Measurements from ENCODE around the gene TIMM13. TPM values are rescaled to one million over a fixed set of nuclear protein-coding genes. Genes with fewer than 3 reads are reported as not detected.

Gene TIMM13
- total and polyA plus RNA-seq, 2 of the 8 experiments (the other 6 are each of a cell fraction or from before 2014, with no cell fraction given), result 270 to 275 TPM

DNA sequence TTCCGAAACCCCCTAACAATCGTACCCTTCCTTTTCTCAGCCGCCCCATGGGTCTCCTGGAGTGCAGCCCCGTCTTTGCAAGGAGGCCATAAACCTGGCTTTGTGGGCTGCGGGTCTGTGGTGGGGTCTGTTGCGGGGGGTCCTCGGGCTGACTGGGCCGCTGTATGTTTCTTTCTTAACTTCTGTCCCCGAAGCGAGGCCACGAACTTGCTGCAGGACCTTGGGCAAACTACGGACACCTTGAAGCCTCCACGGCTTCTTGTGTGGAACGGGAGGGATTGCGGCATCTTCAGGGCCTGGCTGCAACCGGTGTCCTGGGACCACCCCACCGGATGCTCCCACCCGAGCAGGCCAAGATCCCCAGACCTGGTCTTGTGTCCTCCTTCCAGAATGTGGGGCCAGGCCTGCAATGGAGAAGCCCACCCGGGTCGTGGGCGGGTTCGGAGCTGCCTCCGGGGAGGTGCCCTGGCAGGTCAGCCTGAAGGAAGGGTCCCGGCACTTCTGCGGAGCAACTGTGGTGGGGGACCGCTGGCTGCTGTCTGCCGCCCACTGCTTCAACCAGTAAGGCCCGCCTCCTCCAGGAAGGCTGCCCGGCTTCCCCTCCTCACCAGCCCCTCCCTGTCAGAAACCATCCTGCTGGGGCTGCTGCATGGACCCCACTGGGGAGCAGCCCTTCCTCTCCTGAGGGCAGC is 12.0 kb downstream of the TIMM13 start:
- Histone ChIP-seq H3K9me3 (ENCODE audit: insufficient read depth in 2 of 2, low read depth in 1 of 2, low read length in 1 of 2) (no peaks in the 10 kb centered on the region), H3K79me1 (ENCODE audit: low read depth, low read length) (no peaks in the 10 kb centered on the region), H3K79me2 (ENCODE audit: control insufficient read depth in 1 of 2, insufficient read depth in 2 of 2, low read length in 2 of 2) (no peaks in the 10 kb centered on the region), H3K4me2 (ENCODE audit: insufficient read depth in 1 of 2, low read depth in 2 of 2, low read length in 2 of 2) (no peak overlapping the region), H2BK5ac (ENCODE audit: low read depth, low read length) (no peak overlapping the region), H4K20me1 (replicated peaks in 1 of 2; ENCODE audit: control insufficient read depth in 1 of 2, insufficient read depth in 2 of 2, low read length in 2 of 2) (peaks cover 0 to 1% of the 10 kb centered on the region in 2 experiments), H2BK120ac (replicated peaks; ENCODE audit: low read depth, low read length) (no peak overlapping the region), H4K91ac (replicated peaks; ENCODE audit: insufficient read length, low read length) (no peak overlapping the region), H3K4me3 (ENCODE audit: extremely low read depth in 1 of 4, insufficient read depth in 2 of 4, low read depth in 3 of 4, low read length in 4 of 4) (no peak overlapping the region), H3K27ac (ENCODE audit: low read depth, low read length) (no peak overlapping the region), H2BK15ac (ENCODE audit: low read length) (no peak overlapping the region), H3K36me3 (ENCODE audit: control insufficient read depth in 2 of 4, insufficient read depth in 4 of 4, low read length in 3 of 4) (no peaks in the 10 kb centered on the region; a peak in 2 of 8 replicates), H3K23me2 (ENCODE audit: low read depth, low read length) (no peaks in the 10 kb centered on the region), H3K56ac (replicated peaks; ENCODE audit: insufficient read length, low read depth, low read length) (no peak overlapping the region), H2BK20ac (ENCODE audit: low read length) (no peak overlapping the region), H4K8ac (ENCODE audit: extremely low read depth, insufficient read depth, low read length) (peak overlapping the region; percentile 57), H3K27me3 (replicated peaks in 1 of 4; ENCODE audit: control insufficient read depth in 3 of 4, extremely low read depth in 1 of 4, insufficient read depth in 3 of 4, low read length in 3 of 4) (no peaks in the 10 kb centered on the region; a peak in 2 of 7 replicates), H3K14ac (ENCODE audit: insufficient read length) (no peak overlapping the region), H3K9ac (replicated peaks in 1 of 4; ENCODE audit: extremely low read depth in 1 of 4, low read depth in 3 of 4, low read length in 3 of 4) (no peak overlapping the region), H3K4ac (replicated peaks; ENCODE audit: insufficient read length, low read depth, low read length) (no peak overlapping the region), H4K5ac (ENCODE audit: insufficient read length, low read depth, low read length) (no peak overlapping the region), H3K4me1 (replicated peaks in 1 of 4; ENCODE audit: control insufficient read depth in 3 of 4, insufficient read depth in 4 of 4, low read length in 3 of 4) (peaks cover 0 to 4% (median 0%) of the 10 kb centered on the region in 4 experiments; a peak in 2 of 7 replicates), H2AK5ac (ENCODE audit: low read depth, low read length) (no peak overlapping the region), H2BK12ac (ENCODE audit: low read depth, low read length) (no peak overlapping the region), H2AFZ (ENCODE audit: low read length) (no peak overlapping the region), H3K18ac (ENCODE audit: extremely low read depth, low read length) (no peak overlapping the region), H3K23ac (ENCODE audit: insufficient read length) (no peak overlapping the region)
- ChIA-PET POLR2A (ENCODE audit: partially characterized antibody) (interaction anchor here (0.6 to 2.6 kb wide), 9 partner anchors 8 to 367 kb away, joined by 3 to 16 read pairs (median 4); partner anchors contain the start of genes GADD45B and TIMM13), CTCF (ENCODE audit: partially characterized antibody) (interaction anchor here (1.1 to 2.0 kb wide), 2 partner anchors 11 to 17 kb away, joined by 3 to 6 read pairs; no protein-coding TSS in a partner anchor)
- WGBS, 2 experiments (ENCODE audit: extremely low coverage in 1 of 2, insufficient coverage in 1 of 2, insufficient read length in 1 of 2, insufficient replicate concordance in 2 of 2, low coverage in 1 of 2, low lambda C conversion rate in 2 of 2, missing lambda C conversion rate in 1 of 2), result 84% methylated on average over 28 of the region's 29 CpGs; no CpG with 5 or more reads in 1 of the 2 experiments
- DNase-seq (ENCODE audit: low read depth in 1 of 2, low spot score in 2 of 2), result peak in 1 of 2 experiments; percentile 52
- FAIRE-seq, result no peak
- no peak for TF ChIP-seq ZNF274 (IDR thresholded peaks at IDR 0.05; ENCODE audit: borderline replicate concordance, extremely low read depth, low read length)
- no peak for TF ChIP-seq ATF2 (IDR thresholded peaks at IDR 0.05; ENCODE audit: low read length)
- TF ChIP-seq PHF8 (conservative IDR thresholded peaks at IDR 0.05; ENCODE audit: low read depth, low read length), result no peak
- no peak for TF ChIP-seq POU5F1 (IDR thresholded peaks at IDR 0.05; ENCODE audit: low read depth, low read length)
- no peak for TF ChIP-seq SUZ12 (IDR thresholded peaks at IDR 0.05; ENCODE audit: low read length)
- no peak for TF ChIP-seq GABPA (IDR thresholded peaks at IDR 0.05; ENCODE audit: borderline replicate concordance, insufficient read depth, low read length)
- TF ChIP-seq, protein P1, sequence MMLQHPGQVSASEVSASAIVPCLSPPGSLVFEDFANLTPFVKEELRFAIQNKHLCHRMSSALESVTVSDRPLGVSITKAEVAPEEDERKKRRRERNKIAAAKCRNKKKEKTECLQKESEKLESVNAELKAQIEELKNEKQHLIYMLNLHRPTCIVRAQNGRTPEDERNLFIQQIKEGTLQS (IDR thresholded peaks at IDR 0.05; ENCODE audit: insufficient read depth, low read depth, low read length), result no peak
- TF ChIP-seq KDM4A (IDR thresholded peaks at IDR 0.05; ENCODE audit: low read depth, low read length, severe bottlenecking), result no peak
- no peak for TF ChIP-seq POLR2A (IDR thresholded peaks at IDR 0.05; ENCODE audit: control extremely low read depth in 1 of 2, low read depth in 2 of 2, low read length in 2 of 2)
- TF ChIP-seq EZH2 (IDR thresholded peaks at IDR 0.05; ENCODE audit: low read depth, low read length, severe bottlenecking), result no peak

Data from H1 (cell line).